Fibroblast of the conjunctiva (primary cell): ENCODE results near the gene HELZ2.

Source experiments
- DNase-seq: peaks from one replicate; pipeline ENCODE4 v3.0.0-alpha.2; 2010; ENCODE audit warnings: low read depth

Gene HELZ2

GRCh38 chr20:63552481-63553249 lies 21.4 kb downstream of the HELZ2 start:
- DNase-seq, result no peak

GRCh38 chr20:63551068-63551467 lies 23.0 kb downstream of the HELZ2 start:
- no peak for DNase-seq

GRCh38 chr20:63549679-63550282 lies 24.3 kb downstream of the HELZ2 start:
- no peak for DNase-seq

GRCh38 chr20:63549019-63549418 lies 25.0 kb downstream of the HELZ2 start:
- DNase-seq, result no peak

- DNase-seq, result no peak
These were observed 25.5 kb downstream of the HELZ2 start for GRCh38 chr20:63548542-63548941.

- DNase-seq, result no peak
These were observed 26.1 kb downstream of the HELZ2 start, which contains the start of gene SRMS for GRCh38 chr20:63547725-63548480. Gene SRMS, minus strand, starts transcription at chr20:63547749. Its CDS starts 286 bp downstream, at chr20:63547463.

GRCh38 chr20:63546956-63547724 lies 26.9 kb downstream of the HELZ2 start:
- DNase-seq, result no peak

GRCh38 chr20:63546256-63546955 lies 27.6 kb downstream of the HELZ2 start:
- no peak for DNase-seq

- DNase-seq, result no peak
These were observed 28.2 kb downstream of the HELZ2 start for GRCh38 chr20:63545814-63546213.

- DNase-seq, result no peak
These were observed 29.0 kb downstream of the HELZ2 start for GRCh38 chr20:63544958-63545516.

- no peak for DNase-seq
These were observed 29.6 kb downstream of the HELZ2 start for GRCh38 chr20:63544241-63544957.

GRCh38 chr20:63543733-63544132 lies 30.3 kb downstream of the HELZ2 start:
- no peak for DNase-seq

GRCh38 chr20:63543131-63543530 lies 30.9 kb downstream of the HELZ2 start:
- no peak for DNase-seq

- no peak for DNase-seq
These were observed 31.3 kb downstream of the HELZ2 start for GRCh38 chr20:63542696-63543095.

- no peak for DNase-seq
These were observed 31.9 kb downstream of the HELZ2 start for GRCh38 chr20:63542031-63542559.

- DNase-seq, result no peak
These were observed 32.7 kb downstream of the HELZ2 start for GRCh38 chr20:63541371-63541770.

GRCh38 chr20:63540417-63541186 lies 33.4 kb downstream of the HELZ2 start:
- no peak for DNase-seq

- no peak for DNase-seq
These were observed 34.3 kb downstream of the HELZ2 start for GRCh38 chr20:63539441-63540370.
